ENCODE data around the gene NDUFV3.
A peak's percentile ranks its signal among the peaks of the same experiment; 100 is the strongest.
"Not testable (repeated sequence)": the region's sequence is repeated elsewhere in the genome, so short reads cannot be mapped to it uniquely, and the experiment has no call there.

The NDUFV3 gene

DNA sequence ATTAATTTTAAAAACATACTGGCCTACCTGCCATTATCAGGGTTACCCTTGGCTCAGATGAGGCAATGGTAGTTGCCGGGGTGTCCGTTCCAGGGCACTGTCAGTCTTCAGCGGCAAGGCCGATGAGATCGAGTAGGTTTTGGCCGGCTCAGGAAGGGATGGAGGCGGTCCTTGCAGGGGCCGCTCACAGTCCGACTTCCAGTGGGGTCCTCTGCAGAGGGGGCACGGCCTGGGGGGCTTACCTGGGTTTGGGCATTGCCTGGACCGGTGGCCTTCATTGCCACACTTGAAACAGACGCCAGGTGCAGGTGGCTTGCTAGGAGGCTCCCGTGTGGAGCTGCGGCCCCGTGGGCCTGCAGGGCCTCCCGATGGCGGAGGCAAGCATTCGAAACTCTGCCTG lies 29.8 kb downstream of the NDUFV3 start:
- H3K4me3 ChIP-seq (replicated peaks in 1 of 2; ENCODE audit: low read depth in 2 of 2, low read length in 2 of 2): no peak overlapping the region
- no peak for DNase-seq (ENCODE audit: low read depth in 2 of 2)
- TF ChIP-seq, protein P1, sequence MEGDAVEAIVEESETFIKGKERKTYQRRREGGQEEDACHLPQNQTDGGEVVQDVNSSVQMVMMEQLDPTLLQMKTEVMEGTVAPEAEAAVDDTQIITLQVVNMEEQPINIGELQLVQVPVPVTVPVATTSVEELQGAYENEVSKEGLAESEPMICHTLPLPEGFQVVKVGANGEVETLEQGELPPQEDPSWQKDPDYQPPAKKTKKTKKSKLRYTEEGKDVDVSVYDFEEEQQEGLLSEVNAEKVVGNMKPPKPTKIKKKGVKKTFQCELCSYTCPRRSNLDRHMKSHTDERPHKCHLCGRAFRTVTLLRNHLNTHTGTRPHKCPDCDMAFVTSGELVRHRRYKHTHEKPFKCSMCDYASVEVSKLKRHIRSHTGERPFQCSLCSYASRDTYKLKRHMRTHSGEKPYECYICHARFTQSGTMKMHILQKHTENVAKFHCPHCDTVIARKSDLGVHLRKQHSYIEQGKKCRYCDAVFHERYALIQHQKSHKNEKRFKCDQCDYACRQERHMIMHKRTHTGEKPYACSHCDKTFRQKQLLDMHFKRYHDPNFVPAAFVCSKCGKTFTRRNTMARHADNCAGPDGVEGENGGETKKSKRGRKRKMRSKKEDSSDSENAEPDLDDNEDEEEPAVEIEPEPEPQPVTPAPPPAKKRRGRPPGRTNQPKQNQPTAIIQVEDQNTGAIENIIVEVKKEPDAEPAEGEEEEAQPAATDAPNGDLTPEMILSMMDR (IDR thresholded peaks at IDR 0.05; ENCODE audit: low read depth, low read length): no peak

DNA sequence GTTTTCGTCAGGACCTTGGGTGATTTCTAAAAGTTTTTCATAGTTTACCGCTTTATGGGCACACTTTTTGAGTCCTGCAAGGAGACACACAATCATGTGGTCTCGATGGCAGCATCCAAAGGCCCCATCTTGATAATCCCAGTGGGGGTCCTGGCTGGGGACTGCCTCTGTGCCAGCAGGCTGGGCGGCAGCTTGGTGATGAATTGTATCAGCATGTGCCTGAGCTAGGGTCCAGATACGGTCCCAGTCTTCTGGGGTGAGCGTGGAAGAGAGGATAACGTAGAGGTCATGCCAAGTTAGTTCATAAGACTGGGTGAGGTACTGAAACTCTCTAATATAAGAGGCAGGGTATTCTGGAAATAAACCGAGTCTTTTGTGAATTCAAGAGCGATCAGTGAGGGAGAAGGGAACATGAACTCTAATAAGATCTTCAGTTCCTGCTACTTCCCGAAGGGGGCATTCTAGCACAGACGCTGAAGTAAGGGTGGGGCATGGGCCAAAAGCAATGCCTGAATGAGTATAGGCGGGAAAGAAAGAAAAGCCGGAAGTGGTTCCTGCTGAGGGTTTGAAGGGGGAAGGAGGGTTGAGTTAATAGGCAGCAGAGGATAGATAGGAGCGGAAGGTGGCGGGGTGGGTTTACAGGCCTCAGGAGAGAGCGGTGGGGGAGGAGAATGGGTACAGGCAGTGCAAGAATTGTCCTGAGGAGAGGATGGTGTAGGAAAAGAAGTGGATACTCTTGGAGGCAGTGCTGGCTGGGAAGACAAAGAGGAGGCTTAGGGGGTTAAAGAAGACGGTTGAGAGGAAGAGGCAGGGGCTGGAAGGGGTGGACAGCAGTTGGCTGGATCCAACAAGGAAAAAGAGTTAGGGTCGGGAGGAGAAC lies 30.7 kb downstream of the NDUFV3 start:
- TF ChIP-seq, protein P1 (IDR thresholded peaks at IDR 0.05; ENCODE audit: low read depth, low read length): peak; percentile 79
- DNase-seq (ENCODE audit: low read depth in 2 of 2): peak; percentile 92
- H3K4me3 ChIP-seq (replicated peaks in 1 of 2; ENCODE audit: low read depth in 2 of 2, low read length in 2 of 2): no peak overlapping the region

DNA sequence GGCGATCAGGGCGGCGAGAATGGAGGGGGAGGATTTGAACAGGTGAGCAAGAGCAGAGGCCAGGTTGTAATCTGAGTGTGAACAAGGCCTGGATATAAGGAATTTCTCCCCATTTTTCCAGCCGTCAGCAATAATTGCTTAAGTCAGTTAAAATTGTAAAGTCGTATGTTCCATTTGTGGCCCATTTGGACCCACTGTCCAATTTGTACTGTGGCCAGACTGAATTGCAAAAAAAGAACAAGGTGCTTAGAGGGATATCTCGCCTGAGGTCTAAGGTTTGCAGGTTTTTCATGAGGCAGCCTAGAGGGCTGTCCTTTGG lies 31.3 kb downstream of the NDUFV3 start:
- TF ChIP-seq, protein P1 (IDR thresholded peaks at IDR 0.05; ENCODE audit: low read depth, low read length): no peak
- H3K4me3 ChIP-seq (replicated peaks in 1 of 2; ENCODE audit: low read depth in 2 of 2, low read length in 2 of 2): no peak overlapping the region
- no peak for DNase-seq (ENCODE audit: low read depth in 2 of 2)

DNA sequence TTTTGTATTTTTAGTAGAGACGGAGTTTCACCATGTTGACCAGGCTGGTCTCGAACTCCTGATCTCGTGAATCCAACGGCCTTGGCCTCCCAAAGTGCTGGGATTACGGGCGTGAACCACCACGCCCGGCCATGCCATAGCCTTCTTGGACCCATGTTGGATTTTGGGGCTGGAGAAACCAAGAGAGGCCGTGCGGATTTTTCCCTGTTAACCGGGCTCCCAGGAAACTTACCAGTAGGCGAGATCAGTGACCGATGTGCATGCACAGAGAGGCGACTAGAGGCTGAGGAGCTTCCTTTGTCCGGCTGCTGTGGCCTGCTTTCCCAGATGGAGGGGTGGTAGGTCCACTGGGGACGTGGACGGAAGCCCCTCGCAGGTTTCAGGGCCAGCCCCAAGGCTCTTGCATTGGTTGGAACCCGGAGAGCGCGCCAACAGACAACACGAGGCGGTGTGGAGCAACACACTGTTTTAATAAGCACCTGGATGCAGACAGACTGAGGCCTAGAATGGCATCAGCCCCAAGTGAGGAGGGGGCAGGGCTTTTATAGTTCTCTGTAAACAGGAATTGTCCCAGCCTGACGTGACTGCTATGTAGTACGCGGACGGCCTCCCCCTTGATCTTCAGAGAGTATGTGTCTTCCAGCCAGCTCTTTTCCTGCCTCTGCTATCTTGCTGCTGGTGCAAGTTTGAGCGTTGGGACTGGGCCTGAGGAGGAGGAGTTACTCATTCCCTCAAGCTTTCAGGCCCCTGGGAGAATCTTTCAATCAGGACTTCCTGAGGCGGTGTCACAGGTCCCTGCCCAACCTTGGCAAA lies 32.2 kb downstream of the NDUFV3 start, which contains the start of gene ERVH48-1:
TSS of gene ERVH48-1 (minus strand) at position 517 of the 813 bp plus-strand sequence. CDS start 6,624 bp downstream, outside the sequence.
- TF ChIP-seq, protein P1 (IDR thresholded peaks at IDR 0.05; ENCODE audit: low read depth, low read length): no peak
- H3K4me3 ChIP-seq (replicated peaks in 1 of 2; ENCODE audit: low read depth in 2 of 2, low read length in 2 of 2): no peak within 1 kb of the TSS
- DNase-seq (ENCODE audit: low read depth in 2 of 2): peak in 1 of 2 donors; percentile 31

DNA sequence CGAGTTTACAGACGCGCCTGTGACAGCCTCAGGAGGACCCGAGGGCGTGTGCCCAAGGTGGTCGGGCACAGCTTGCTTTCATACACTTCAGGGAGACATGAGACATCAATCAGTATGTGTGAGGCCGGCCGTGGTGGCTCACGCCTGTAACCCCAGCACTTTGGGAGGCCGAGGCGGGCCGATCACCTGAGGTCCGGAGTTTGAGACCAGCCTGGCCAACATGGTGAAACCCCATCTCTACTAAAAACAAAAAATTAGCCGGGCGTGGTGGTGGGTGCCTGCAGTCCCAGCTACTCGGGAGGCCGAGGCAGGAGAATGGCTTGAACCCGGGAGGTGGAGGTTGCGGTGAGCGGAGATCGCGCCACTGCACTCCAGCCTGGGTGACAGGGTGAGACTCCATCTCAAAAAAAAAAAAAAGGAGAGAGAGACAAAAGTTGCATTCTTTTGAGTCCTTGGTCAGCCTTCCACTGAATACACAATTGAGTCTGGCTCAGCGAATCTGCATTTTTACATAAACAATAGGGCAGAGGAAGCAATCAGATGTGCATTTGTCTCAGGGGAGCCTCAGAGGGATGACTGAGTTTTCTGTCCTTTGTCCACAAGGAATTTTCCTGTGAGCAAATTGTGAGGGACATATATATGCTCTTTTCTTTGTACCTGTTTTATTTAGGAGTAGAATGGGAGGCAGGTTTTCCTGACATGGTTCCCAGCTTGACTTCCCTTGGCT lies 34.5 kb downstream of the NDUFV3 start:
- peak in 1 of 2 donors; percentile 19 for DNase-seq (ENCODE audit: low read depth in 2 of 2)
- not testable (repeated sequence) for H3K4me3 ChIP-seq (replicated peaks in 1 of 2; ENCODE audit: low read depth in 2 of 2, low read length in 2 of 2)

DNA sequence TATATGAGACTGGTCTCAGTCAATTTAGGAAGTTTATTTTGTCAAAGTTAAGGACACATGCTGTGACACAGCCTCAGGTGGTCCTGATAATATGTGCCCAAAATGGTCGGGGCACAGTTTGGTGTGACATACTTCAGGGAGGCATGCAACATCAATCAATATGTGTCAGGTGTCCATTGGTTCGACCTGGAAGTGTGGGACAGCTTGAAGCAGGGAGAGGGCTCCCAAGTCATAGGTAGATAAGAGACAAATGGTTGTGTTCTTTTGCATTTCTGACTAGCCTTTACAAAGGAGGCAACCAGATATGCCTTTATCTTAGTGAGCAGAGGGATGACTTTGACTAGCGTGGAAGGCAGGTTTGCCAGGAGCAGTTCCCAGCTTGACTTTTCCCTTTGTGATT lies 36.9 kb downstream of the NDUFV3 start:
- H3K4me3 ChIP-seq (replicated peaks in 1 of 2; ENCODE audit: low read depth in 2 of 2, low read length in 2 of 2): no peak overlapping the region
- TF ChIP-seq, protein P1 (IDR thresholded peaks at IDR 0.05; ENCODE audit: low read depth, low read length): no peak

More for the DNA sequence above, 36.9 kb downstream of the NDUFV3 start:
- DNase-seq (ENCODE audit: low read depth in 2 of 2): no peak

Measured in cardiac fibroblast (primary cell).